MM.1S (cell line): ENCODE results near the gene CHRNB1.

Experiments used
- CTCF ChIP-seq: fragments of 300-600 bp; sonication (generic); IDR thresholded peaks from 2 replicates; pipeline ENCODE4 v1.5.1; 2016; ENCODE audit warnings: antibody characterized with exemption, low read length, mixed read lengths
- EZH2 ChIP-seq: fragments of 300-600 bp; sonication (generic); optimal IDR thresholded peaks from 2 replicates; pipeline ENCODE3; 2017; ENCODE audit warnings: low read depth, mild to moderate bottlenecking, antibody characterized with exemption, low read length, mixed read lengths
- EZH2phosphoT487 ChIP-seq: fragments of 300-600 bp; sonication (generic); IDR thresholded peaks from 2 replicates; pipeline ENCODE4 v1.6.1; 2018; ENCODE audit warnings: antibody characterized with exemption, low read length

GRCh38 chr17:7463372-7463846 is 18.5 kb downstream of the CHRNB1 start:
- TF ChIP-seq EZH2 (no peak), EZH2phosphoT487 (no peak), CTCF (no peak)
